Measurements from ENCODE around the gene PRTG.
"Not testable (repeated sequence)": the region's sequence is repeated elsewhere in the genome, so short reads cannot be mapped to it uniquely, and the experiment has no call there.

Gene PRTG

DNA sequence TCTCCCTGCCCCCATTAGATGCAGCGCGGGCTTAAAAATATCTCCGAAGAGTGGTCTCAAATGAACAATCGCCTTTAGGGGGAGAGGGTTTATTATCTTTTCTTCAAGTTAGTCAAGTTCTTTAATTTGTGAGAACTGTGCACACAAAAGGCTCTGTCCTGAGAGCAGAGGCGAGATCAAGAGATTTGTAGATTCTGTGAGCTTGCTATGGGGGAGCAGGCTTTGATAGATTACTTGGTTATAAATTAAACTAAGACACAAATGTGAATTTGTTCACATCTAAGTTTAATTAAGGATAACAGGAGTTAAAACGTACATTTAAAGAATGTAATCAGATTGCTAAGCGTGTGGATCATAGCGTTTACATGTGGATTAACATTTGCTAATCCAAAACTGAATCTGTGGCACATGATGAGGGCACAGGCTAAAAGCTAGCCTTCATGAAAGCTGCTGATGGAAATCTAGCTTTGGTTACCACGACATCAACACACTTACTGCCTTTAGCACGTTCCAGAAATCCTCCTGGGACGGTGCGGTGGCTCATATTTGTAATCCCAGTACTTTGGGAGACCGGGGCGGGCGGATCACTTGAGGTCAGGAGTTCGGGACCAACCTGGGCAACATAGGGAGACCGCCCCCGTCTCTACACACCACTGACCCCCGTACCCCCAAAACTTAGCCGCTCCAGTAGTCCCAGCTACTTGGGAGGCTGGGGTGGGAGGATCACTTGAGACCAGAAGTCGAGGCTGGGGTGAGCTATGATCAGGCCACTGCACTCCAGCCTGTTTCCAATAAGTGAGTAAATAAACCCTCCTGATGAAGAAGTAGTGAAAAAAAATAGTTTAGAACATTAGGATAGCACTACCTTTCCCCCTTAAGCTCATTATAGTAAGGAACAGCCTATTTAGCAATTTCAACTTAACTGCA lies 1.0 kb upstream of the PRTG start:
- DNase-seq: no peak

DNA sequence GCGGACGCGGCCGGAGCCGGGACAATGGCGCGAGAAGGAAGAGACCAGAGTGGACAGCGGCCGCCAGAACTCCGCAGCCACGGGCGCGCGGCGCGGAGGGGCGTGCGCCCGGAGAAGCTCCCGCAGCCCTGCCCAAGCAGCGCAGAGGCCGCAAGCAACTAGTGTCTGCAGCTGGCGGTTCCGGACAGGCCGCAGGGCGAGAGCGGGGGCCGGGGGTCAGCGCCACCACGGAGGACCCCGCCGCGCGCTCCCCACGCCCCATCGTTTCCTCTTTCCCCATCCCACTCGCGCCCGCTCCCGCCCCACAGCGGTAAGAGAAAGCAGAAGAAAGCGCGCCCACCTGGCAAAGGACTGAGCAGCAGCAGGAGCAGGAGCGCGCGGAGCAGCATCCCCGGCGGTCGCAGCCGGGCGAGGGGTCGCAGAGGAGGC lies 440 bp downstream of the PRTG start:
- DNase-seq: no peak

DNA sequence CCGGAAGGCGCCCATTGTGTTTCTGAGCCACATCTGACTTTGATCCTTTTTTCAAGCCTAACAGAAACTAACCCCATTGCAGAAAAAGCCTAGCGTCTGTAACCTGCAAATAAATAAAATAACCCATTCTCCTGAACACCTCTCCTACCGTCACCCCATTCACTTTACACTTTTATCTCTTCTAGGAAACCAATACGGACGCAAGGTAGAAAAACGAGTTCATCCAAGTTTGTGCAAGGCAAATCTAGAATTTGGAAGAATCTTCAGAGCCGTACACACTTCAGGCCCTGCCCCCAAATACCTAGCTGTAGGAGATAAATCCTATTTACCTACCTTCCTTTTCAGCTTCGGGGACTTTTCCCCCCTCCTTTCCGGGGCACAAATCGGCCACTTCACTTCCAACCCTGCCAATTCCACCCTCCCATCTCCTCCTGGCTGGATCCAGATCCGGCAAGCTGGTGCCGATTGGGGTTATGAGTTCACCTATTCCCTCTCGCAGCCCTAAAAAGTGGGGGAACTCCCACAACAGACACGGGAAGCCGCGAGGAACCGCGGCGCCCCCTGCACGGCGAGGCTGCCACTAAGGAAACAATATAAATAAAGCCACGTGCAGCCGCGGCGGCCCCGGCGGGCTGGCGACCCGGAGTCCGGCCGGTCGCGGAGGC lies 987 bp downstream of the PRTG start:
- DNase-seq: no peak

DNA sequence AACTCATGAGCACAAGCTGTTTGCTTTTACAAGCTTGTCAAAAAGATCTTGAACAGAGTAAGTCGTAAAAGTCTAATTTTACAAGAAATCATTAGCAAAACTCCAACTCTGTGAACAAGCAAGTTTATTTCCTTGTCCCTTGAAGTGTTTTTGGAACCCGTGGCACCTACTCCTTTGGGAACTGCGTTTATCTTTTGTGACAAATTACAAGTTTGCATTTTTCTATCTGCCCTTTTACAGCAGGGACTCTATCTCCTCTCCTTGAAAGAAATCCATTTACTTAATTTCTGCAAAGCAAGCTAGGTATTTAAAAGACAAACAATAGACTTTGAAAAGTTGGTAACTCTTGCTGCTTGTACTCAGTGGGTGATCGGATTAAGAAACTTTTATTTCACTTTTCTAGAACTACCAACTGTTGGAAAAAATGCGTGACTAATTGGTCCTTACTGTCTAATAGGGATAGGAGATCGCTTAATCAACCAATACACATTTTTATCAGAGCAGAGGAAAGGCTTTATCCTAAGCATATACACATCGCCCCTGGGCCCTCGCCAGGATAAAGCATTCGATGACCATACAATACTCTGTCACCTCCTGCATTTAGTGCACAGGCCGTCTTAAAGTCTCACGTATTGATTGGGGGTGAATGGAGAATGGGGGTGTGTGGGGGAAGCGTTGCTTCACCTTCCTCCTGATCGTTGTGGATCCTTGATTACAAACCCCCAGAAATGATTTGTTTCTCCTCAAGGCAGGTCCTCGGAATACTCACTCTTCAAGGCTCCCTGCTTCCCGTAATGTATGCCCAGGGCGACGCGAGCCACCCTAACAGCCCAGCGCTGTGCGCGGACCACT lies 1.7 kb downstream of the PRTG start:
- no peak for DNase-seq

DNA sequence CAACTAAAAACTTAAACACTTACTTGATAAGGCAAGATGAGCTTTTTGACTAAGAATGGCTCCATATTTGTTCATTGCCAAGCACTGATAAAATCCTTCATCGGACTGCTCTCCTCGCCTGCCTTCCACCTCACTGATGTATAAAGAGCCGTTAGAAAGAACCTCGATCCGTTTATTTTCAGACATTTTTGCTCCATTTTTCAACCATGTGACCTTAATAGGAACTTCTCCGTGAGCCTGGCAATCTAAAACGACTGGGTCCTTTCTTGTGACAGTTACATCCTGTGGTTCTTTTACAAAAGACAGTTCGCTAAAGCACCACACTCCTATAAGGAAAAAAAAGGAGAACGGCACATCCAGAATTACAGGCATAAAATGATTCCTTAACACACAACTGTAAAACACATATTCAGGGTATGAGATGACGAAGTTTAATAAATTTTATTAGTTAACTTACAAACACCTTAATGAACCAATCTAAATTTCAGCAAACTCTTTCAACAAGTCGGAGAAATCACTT lies 2.5 kb downstream of the PRTG start:
- no peak for DNase-seq

DNA sequence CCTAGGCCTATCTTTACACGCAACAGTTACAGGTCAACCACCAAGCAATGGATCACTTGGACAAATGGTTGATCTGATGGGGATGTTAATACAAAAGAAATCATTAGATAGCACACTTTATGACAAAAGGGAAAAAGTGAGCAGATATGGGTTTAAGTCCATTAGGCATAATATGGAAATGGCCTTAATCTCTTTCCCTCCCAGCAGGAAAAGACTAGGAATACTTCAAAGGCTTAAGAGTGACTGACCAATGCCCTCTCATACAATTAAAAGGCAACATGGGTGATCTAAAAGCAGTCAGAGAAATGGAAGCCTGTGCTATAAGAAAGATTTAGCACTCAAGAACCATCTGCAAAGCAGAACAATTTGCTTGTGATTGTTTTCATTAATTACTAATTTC lies 3.3 kb downstream of the PRTG start:
- no peak for DNase-seq

DNA sequence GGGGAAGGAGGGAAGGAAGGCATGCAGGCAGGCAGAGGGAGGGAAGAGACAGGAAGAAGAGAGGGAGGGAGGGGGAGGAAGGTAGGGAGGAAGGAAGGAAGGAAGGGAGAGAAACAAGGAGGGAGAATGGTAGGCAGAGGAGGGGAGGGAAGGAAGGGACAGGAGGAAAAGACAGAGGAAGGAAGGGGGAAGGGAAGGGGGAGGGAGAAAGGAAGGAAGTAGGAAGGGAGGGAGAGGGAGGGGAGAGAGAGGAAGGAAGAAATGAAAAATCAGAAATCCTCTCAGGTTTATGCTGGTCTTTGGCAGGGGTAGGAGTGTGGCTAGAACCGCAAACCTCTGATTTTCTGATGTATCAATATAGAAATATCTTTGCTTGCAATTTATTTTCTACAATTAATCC lies 4.2 kb downstream of the PRTG start:
- no peak for DNase-seq

DNA sequence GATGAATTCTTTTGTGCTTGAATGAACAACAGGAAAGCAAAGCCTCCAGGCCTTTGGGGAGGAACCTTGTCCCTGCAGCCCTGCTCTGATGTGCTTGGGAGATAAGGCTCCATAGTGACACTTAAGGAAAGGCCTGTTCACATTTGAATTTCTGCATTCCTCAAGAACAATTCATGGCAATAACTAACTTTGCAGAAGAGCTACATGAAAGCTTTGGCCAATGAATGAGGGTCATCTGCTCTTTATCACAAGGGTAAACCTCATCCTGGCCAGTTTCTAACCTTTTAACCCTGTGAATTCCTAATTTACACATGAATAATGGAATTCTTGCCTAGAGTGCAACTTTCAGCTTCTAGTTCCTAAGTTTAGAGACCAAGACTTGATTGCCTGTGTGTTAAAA lies 5.6 kb downstream of the PRTG start:
- DNase-seq: no peak

DNA sequence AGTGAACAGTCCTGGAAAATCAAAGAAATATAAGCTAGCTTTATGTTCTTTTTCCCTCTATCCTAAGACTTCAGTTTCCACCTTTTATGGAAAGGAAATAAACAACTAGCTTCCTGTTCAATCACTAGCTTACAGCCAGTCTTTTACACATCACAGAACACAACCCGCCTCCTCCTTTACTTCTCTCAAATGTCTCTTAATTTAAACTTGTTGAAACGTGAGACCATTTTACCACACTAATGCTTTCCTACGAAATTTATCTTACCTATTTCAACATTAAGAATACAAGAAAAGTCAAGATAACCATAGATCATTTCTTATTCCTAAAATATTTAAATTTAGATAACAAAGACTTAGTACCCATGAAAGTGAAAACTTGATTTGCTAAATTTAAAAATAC lies 6.2 kb downstream of the PRTG start:
- no peak for DNase-seq

DNA sequence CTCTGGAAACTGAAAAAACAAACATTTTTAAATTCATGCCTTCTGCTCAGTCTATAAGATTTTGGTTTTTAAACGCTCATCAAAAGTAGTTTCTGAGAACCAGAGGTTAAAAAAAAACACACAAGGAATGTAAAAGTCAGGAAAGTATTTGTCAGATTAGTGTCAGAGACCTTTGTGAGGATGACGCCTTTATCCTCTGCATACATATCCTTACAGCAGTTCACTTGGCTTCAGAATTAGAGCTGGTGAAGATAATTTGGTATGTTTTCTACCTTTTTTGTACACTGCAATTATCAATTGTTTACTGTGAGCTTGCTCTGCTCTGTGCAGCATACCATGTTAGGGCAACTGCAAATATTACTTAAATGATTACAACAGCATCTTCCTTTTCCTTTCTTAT lies 8.3 kb downstream of the PRTG start:
- DNase-seq: no peak

DNA sequence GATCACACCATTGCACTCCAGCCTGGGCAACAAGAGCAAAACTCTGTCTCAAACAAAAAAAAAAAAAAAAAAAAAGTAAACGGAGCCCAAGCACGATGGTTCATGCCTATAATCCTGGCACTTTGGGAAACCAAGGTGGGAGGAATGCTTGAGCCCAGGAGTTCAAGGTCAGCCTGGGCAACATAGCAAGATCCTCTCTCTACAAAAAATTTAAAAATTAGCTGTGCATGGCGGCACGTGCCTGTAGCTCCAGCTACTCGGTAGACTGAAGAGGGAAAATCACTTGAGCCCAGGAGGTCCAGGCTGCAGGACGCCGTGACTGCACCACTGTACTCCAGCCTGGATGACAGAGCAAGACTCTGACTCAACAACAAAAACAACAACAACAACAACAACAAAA lies 9.5 kb downstream of the PRTG start:
- not testable (repeated sequence) for DNase-seq

DNA sequence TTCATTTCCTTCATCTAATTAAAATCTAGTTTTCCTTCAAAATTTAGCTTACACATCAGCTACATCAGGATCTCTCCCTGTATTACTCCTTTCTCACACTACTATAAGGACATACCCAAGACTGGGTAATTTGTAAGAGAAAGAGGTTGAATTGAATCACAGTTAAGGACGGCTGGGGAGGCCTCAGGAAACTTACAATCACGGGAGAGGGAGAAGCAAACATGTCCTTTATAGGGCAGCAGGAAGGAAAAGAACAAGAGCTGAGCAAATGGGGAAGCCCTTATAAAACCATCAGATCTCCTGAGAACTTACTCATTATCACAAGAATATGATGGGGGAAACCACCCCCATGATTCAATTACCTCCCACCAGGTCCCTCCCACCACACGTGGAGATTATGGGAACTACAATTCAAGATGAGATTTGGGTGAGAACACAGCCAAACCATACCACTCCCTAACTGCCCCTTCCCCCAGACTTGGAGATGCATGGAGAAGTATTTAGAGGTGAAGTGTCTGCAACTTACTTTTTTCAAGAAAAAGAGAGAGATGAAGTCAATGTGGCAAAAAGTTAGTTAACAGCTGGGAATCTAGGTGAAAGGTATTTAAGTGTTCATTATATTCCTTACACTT lies 21.3 kb downstream of the PRTG start:
- no peak for DNase-seq

DNA sequence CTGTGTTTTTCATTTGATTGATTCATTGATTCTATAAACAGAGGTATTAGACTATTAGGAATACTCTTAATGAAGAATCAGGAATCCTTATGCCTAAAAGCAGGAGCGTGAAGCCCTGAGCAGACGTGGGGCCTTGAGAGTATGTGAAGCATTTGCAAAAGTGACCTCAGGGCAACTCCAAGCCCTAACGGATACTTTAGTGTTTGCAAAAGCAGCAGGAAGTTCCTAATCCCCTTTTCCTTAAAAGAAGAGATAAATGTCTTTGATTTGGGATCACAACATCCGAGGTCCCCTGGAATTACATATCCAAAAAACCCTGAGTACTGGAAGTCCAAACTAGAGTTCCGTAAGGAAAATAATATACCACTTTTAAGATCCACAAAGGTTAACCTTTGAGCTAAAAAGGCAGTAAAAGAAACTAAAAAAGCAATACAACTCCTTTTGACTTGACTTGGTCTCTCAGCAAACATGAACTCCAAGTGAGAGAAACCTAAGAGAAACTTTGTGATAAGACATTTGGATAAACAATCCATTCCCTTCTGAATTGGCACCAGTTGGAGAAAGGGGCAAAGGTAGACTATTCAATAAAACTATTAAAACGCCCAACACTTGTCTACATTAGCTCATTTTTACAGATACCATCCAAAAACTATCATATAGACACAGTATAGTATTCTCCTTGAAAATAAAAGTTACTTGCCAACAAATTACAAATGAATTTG lies 27.4 kb downstream of the PRTG start:
- DNase-seq: no peak

DNA sequence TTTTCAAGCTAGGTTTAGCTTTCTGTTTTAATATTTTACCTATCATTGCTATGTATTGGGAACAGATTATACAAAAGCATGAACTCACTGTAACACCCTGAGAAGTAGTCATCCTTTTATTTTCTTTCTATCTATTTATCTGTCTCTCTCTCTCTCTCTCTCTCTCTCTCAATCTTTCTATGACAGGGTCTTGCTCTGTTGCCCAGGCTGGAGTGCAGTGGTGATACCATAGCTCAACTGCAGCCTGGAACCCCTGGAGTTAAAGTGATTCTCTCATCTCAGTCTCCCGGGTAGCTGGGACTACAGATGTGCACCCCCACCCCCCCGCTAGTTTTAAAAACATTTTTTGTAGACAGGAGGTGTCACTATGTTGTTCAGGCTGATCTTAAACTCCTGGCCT lies 28.9 kb downstream of the PRTG start:
- no peak for DNase-seq

DNA sequence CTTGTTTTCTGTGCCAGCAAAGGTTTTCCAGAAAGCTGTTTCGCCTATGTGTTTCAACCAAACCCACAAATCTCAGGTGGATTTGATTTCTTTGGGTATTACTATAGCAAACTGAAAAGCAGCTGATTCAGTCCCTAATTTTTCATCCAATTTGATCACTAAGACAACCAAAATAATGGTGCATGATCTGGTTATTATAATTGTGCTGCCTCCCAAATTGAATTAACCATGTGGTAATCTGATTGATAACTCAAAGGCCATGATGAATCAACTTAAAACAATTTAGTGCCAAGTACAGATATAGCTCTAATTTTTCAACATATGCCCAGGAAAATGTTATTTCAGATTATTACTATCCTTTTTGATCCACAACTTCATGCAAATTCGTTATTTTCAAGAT lies 30.6 kb downstream of the PRTG start:
- DNase-seq: no peak

DNA sequence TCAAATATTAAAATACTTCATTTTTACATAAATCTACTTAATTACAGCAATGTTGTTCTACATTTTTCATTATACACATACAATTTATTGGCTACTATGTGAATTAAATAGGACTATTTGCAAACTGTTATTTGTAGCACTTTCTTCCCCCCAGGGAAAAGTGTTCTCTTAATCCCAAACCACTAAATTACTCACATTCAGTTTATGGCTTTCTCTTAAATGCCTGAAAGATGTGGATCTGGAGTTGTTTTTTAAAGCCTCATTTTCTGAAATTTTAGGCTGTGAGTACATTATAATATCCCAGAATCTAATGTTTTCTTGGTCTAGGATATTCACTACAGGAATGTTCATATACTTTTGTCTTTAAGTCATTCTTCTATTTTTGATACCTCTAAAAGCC lies 32.7 kb downstream of the PRTG start:
- no peak for DNase-seq

DNA sequence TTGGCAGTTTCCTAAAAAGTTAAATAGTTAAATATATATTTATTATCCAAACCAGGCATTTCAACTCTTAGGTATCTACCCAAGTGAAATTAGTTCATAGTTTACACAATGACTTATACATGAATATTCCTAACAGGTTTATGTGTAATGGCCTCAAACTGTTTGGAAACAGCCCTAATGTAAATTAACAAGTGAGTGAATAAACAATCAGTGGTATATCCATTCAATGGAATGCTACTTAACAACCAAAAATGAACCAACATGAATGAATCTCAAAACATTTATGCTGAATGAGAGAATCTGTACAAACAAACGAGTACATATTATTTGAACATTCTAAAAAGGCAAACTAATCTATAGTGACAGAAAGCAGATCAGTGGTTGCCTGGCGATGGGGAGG lies 33.5 kb downstream of the PRTG start:
- no peak for DNase-seq

DNA sequence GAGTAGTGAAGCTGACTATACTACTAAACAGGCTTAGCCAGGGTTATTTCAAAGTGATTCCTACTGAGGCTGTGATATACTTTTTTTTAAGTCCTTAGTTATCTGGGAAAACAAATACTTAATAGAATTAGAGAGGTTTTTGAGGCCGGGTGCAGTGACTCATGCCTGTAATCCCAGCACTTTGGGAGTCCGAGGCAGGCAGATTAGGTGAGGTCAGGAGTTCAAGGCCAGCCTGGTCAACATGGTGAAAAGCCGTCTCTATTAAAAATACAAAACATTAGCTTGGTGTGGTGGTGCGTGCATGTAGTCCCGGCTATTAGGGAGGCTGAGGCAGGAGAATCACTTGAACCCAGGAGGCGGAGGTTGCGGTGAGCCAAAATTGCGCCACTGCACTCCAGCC lies 34.2 kb downstream of the PRTG start:
- DNase-seq: no peak

DNA sequence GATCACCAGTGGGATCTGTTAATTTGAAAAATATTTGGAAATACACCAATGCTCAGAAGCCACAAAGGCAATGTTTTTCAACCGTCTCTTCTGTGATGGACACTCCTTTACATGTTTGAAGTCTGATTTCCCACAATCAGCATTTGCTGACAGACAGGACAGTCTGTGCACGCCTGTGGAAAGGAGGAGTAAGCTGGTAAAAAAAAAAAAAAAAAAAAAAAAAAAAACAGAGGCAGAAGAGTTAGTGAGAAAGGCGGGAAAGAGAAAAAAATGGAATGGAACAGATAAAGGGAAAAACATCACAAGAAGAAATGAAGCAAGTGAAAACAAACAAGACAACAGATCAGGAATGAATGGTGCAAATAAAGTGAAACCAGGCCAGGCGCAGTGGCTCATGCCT lies 35.0 kb downstream of the PRTG start:
- DNase-seq: no peak

DNA sequence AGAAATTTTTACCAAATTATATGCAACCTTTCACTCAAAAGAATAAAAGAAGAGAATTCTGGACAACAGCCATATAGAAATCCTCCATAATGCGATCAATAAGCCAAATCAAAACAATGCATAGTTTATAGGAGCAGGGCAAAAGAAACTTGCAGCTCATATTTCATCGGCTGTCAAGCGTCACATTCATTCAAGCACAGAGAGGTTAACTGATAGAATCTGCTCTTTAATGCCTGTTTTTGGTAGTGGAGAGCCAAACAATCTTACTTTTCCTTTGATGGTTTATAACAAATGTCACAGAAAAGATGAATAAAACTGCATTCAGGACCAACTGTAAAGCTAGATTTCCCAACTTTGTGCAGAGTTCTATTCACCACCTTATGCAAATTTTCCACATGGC lies 35.4 kb downstream of the PRTG start:
- no peak for DNase-seq

DNA sequence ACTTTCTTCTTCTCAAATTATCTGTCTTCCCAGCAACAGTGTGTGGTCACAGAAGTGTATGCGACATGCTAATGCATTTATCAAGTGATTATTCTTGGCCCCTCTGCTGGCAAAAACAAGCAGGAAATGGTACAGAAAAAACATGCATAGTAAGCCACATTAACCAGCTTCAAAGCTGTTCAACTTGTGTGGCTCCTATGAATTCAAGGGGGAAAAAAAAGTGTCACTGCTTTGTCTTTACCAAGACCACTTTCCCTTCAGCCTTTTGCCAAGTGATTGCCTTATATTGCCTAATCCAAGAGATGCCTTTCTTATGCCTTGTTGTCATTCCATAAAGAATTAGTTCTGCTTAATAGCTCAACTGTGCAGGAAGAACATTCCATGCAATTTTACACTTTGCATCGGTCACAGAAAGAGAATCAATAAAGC lies 39.1 kb downstream of the PRTG start:
- DNase-seq: no peak

DNA sequence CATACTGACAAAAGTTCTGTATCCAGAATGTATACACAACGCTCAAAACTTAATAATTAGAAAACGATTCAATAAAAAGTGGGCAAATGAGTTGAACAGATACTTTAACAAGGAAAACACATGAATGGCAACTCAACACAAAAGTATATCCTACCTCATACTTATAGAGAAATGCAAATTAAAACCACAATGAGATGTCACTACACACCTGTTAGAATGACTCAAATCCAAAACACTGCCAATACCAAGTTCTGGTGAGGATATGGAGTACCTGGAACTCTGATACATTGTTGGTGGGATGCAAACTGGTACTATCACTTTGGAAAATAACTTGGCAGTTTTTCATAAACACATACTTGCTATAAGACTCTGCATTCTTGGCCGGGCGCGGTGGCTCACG lies 42.1 kb downstream of the PRTG start:
- DNase-seq: no peak
